Activated CD4-positive, alpha-beta T cell treated with anti-CD3 and anti-CD28 coated beads, Interleukin-2, amount 50 U/mL, for 24 hours (primary cell): ENCODE measurements around the gene CLEC2D.
"Not testable (repeated sequence)": the region's sequence is repeated elsewhere in the genome, so short reads cannot be mapped to it uniquely, and the experiment has no call there.

Experiments used
- DNase-seq, 2 donors: peaks; one replicate each; pipeline ENCODE4 v3.0.0-alpha.2; 2020; ENCODE audit warnings: low read depth in 1 of 2, low spot score in 1 of 2

The CLEC2D gene

GRCh38 chr12:9725213-9725870, 55.8 kb downstream of the CLEC2D start:
- DNase-seq, result no peak

DNA sequence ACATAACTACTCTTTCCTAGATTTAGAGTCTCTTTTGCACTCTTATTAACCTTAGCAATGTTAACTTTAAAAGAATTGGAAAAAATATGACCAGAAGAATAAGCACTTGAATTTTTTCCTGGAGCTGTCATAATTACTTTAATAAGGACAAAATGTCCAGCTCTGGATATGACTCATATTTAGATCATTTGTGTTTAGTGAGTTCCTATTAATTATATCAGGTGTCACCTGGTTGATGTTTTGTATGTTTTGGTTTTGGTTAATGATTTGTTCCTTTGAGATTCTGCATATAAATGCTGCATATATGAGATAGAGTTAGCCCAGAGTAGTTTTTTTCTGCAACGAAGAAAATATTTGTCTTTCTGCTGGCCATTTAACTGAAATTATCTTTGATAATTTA, 58.3 kb downstream of the CLEC2D start:
- DNase-seq, result no peak

DNA sequence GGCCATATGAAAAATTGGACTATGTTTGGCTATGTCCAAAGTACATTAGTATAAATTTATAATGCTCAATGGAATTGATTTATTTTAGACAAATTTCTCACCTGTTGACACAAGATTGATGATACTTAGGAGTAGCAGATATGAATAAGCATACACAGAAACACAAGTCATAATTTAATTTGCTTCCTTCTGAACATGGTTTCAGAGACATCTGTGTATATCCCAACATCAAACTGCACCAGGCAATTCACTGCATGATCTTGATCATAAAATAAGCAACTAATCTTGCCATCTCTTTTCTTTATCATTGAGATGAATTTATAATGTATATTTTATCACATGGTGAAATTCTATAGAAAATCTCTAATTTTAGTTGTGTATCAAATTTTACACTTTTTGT, 59.6 kb downstream of the CLEC2D start:
- DNase-seq, result no peak

GRCh38 chr12:9730011-9730410, 60.5 kb downstream of the CLEC2D start:
- no peak for DNase-seq

- no peak for DNase-seq
Observed at GRCh38 chr12:9730591-9730990, 61.1 kb downstream of the CLEC2D start.

DNA sequence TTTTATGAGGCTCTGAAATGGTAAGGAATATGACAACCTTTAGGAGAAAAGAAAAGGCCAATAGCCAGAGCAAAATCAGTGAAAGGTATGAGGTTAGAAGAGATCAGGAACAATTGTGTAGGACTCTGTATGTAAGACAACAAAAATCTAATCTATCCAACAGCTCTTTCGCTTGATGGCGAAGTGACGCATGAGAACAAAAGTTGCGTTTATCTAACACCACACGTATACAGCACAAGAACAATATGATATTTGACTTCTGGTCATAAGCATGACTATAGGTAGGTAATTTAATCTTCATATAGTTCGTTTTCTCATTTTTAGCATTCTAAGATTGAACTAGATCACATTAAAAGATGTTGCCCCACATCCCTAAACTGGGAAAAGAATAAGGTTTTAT, 61.9 kb downstream of the CLEC2D start:
- no peak for DNase-seq

GRCh38 chr12:9731797-9732196, 62.3 kb downstream of the CLEC2D start:
- no peak for DNase-seq

GRCh38 chr12:9732921-9733461, 63.5 kb downstream of the CLEC2D start, which contains the start of gene CLECL1:
TSS of gene CLECL1 (minus strand) at chr12:9733097.
- no peak for DNase-seq

DNA sequence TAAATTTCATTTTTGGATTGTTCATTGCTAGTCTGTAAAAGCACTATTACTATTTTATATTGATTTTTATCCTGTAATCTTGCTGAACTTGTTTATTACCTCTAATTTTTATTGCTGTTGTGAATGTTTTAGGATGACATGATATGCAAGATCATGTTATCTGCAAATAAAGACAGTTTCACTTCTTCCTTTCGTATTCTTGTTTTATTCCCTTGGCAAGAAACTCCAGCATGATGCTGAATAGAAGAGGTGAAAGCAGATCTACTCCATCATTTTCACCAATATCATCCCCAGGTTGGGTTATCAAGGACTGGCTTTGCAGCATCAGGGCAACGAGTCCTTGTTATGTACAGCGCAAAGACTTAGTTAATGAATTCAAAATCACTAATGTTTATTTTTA, 66.1 kb downstream of the CLEC2D start:
- DNase-seq, result no peak

DNA sequence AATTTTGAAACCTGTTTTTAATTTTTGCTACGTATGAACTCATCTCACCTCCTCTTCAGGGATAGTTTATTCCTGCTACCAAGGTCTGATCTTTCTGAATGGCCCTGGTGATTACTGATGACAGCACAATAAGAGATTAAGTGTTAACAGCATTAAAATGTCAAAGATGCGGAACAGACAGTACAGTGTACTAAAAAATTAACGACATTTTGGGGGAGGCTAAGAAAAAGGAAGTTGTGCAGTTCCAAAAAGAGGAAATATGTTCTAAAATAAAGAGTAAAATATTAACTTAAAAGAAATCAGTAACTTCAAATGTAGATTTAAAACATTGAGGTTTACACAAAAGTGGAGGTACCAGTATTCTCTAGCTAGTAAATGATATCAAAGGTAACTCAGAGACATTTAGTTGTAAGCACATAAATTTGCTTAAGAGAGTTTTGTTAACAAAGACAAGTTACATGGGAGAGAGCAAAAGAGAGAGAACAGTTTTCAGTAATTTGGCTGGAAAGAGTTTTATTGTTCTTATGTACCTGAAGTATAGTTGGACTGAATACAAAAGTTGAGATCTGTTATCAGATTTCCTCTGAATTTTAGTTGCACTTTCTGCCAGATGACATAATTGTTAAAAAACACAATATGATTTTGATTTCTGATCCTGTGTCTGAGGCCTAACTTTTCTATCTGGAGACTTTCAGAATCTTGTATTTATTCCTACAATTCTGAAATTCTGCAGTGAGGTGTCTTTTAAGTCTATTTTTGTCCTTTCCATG, 67.6 kb downstream of the CLEC2D start:
- DNase-seq, result no peak

DNA sequence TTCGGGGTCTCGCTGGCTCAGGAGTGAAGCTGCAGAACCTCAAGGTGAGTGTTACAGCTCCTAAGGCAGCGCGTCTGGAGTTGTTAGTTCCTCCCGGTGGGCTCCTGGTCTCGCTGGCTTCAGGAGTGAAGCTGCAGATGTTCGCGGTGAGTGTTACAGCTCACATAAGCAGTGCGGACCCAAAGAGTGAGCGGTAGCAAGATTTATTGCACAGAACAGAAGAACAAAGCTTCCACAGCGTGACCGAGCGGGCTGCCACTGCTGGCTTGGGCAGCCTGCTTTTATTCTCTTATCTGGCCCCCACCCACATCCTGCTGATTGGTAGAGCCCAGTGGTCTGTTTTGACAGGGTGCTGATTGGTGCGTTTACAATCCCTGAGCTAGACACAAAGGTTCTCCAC, 69.4 kb downstream of the CLEC2D start:
- DNase-seq, result not testable (repeated sequence)

DNA sequence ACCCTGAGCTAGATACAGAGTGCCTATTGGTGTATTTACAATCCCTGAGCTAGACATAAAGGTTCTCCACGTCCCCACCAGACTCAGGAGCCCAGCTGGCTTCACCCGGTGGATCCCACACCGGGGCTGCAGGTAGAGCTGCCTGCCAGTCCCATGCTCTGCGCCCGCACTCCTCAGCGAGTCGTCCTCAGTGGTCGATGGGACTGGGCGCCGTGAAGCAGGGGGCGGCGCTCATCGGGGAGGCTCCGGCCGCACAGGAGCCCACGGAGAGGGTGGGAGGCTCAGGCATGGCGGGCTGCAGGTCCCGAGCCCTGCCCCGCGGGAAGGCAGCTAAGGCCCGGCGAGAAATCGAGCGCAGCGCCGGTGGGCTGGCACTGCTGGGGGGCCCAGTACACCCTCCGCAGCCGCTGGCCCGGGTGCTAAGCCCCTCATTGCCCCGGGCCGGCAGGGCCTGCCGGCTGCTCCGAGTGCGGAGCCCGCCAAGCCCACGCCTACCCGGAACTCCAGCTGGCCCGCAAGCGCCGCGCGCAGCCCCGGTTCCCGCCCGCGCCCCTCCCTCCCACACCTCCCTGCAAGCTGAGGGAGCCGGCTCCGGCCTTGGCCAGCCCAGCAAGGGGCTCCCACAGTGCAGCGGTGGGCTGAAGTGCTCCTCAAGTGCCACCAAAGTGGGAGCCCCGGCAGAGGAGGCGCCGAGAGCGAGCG, 70.0 kb downstream of the CLEC2D start:
- DNase-seq, result not testable (repeated sequence)

DNA sequence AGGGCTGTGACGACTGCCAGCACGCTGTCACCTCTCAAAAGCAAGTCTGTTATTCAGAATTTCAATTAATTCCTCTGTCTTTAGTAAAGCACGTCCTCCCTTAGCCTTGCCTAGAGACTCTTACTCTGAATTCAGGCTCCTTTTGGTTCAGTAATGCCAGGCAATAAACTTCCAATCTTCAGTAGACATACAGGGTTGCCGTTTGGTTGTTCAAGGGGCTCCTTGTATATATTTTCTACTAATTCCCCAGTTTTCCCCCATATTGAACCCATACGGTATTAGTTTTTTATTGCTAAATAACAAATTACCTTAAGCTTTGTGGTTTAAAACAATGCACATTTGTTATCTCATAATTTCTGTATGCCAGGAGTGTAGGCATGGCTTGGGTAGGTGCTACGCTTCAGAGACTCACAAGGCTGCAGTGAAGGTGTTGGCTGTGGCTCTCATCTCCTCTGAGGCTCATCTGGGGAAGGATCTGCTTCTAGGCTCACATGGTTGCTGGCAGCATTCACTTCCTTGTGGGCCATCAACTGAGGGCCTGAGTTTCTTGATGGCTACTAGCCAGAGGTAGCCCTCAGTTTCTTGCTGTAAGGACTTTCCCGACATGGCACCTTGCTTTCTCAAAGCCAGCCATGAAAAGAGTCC, 70.7 kb downstream of the CLEC2D start:
- DNase-seq, result no peak

GRCh38 chr12:9741726-9742125, 72.2 kb downstream of the CLEC2D start:
- peak in 1 of 2 donors; percentile 69 for DNase-seq

DNA sequence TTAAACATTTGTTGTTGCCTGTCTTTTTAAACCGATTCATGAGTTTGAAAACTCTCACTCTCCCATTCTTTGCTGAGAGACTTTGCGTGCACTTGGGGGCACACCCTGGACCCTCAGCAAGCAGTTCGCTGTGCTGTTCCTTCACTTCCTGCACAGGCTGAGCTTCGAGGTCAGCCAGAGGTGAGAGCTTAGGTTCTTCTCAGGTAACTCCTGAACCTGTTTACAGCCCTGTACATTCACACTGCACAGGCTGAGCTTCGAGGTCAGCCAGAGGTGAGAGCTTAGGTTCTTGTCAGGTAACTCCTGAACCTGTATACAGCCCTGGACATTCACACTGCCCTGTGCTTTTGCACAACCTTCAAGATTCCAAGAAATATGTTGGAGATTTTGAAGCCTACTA, 73.1 kb downstream of the CLEC2D start:
- DNase-seq, result no peak

DNA sequence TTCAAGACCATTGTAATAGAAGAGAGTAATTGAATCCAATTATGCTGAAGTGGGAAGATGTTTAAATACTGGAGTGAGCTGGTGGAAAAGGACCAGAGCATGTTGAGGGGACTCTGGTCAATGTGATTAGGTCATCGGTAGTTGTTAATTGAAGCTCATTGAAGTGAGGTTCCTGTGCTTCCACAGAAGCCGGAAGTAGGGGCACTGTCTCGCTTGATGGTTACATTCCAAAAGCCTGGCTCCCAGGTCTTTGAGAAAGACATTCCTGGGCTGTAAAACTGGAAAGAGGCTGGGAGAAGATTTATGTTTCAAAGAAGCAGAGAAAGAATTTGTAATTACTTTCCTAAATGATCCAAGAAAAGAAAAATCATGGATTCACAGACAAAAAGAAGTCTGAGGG, 75.7 kb downstream of the CLEC2D start:
- DNase-seq, result no peak
